HG03103 (cell line): Measurements from ENCODE around the gene IL16.

ENCODE experiments used
- ATAC-seq: cut with Tn5 transposase; IDR thresholded peaks from one replicate; pipeline ENCODE4 v1.9.1; 2021; ENCODE audit warnings: low read depth; ENCODE audit not compliant: unreplicated experiment

The IL16 gene

DNA sequence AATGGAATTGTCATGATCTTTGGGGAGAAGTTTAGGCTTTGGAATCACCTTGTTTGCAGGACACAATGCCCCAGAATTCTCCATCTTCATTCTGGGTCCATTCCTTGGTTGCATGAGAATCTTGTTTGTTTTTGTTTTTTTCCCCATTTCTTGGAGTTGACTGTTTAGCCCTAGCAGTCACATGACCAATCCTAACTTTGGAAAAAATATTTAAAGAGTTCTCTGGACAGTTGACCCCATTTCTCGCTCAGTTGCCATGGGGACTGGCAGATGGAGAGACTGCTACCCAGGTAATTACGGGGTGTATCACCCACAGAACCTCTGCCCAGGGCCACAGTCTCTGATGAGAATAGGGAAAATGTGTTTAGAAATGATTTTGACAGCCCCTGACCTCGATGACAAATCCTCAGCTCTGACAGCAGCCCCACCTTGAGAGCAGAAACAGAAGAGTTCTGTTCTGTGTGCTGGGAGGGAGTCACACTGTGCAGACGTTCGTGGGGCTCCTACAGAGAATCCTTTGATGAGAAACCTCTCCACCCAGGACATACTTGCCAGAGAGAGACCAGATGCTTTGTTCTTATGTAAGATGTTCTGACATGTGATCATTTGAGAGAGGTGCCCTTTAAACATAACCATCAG lies 57.7 kb downstream of the IL16 start:
- ATAC-seq, result no peak

DNA sequence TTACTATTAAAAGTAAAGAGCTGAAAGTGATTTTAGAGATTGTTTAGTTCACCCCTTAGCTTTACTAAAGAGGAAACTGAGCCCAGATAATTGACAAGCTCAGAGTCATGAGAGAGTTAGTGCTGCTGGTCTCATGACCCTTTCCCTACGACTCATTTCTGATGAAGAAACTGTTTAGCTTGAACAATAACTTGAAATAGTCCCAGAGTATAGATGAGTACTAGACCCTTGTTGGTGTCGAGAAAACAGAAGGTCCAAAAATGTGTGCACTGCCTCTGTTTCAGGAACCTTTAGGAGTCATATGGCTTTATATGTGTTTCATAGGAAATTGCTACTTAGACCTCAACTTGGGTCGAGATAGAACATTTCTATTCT lies 58.2 kb downstream of the IL16 start:
- ATAC-seq, result no peak

DNA sequence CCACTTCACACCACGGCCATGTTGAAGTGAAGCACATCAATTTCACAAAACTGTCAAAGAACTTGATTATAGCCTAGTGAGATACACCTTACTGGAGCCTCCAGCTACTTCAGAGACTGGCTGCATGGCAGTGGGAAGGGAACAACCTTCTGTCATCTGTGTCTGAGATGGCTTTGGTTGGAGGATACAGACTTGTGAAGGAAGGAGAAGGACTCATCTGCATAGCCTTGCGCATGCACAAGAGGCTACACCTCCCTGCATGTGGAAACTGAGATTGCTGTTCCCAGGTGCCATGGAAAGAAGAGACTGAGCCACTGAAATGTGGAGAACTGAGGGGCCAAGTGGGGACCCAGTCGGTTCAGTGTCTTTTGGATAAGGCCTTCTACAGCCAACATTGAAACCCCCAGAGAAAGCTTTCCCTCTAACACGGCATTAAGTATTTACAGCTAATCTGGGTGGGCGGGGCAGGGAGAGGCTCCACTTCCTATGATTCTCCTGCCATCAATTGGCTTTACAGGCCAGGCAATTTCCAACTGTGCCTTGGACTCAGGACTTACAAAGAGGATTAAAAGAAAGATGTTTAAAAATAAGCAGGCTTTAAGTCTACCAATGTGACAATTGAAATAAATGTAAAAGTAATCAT lies 58.8 kb downstream of the IL16 start:
- no peak for ATAC-seq

DNA sequence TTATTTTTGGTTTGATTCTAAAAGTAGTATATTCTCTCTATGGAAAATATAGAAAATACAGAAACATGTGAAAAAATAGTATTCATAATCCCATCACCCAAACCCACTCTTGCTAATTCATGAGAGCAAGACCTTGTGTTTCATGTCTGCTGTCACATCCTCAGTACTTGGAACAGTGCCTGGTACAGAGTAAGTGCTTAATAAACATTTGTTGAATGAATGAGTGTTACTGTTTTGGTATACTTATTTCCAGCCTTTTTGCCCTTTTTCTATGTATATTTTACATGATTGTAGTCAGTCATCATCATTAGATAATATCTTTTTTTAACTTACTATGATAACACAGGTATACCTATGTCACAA lies 59.3 kb downstream of the IL16 start:
- no peak for ATAC-seq

DNA sequence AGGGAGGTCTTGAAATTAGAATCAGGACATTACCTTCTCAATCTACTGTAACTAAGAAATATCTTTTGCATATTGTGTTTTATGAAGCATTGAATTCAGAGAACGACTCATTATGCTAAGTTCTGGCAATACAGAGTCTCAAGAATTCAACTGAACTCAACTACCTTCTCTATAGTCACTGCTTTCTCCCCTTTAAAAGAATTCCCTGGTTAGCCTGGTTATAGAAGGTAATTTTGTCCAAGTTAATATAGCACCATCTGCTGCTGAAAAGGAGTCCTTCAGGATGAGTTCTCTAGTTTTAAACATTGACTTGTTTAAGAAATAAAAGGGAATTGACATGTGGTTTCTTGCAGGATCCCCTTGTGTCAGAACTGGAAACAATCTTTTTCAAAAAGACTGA lies 60.2 kb downstream of the IL16 start:
- ATAC-seq, result no peak

DNA sequence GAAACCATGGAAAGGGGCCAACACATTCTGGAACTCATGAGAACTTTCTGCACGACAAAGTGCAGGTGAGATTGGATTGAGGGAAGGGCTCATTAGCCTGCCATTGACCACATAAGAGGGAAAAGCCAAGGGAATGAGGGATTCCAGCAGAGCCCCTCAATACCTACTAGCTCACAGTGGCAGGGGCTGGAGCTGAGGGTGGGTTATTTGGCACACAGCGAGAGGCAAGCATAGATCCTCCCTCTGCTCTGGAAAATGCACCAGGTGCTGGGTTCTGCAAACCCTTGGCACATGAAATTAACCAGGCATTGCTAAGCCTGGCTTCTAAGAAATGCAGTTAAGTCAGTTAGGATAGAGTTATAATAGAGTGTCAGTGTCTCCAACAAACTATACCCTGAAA lies 60.8 kb downstream of the IL16 start:
- no peak for ATAC-seq

DNA sequence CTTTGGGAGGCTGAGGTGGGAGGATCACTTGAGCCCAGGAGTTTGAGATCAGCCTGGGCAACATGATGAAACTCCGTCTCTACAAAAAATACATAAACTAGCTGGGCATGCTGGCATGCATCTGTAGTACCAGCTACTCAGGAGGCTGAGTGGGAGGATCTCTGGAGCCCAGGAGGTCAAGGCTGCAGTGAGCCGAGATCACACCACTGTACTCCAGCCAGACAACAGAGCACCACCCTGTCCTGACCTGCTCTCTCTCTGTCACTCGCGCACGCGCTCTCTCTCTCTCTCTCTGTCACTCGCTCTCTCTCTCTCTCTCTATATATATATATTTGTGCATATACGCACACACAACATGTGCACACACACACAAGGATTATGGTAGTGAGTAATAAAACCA lies 61.8 kb downstream of the IL16 start:
- ATAC-seq, result no peak

DNA sequence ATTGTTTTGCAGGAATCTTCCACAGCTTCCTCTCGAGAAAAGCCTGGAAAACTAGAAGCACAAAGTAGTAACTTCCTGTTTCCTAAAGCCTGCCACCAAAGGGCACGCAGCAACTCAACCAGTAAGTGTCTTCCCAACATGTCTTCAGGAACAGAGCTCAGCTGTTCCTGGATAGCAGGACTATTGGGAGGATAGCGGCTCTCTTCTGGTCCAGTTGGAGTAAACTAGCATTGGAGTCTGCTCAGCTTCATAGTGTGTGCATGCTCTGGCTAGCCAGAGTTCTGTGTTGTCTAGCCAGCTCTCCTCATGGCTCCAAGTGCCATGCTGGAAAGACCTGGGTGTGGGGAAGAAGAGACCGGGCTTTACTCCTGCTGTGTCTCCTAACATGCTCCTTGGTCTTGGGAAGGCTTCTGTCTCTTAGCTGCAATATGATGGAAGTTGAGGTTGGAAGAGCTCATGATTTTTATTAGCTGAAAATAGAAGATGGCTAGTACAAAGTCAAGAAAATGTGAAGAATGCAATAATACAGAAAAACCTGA lies 63.1 kb downstream of the IL16 start:
- no peak for ATAC-seq

DNA sequence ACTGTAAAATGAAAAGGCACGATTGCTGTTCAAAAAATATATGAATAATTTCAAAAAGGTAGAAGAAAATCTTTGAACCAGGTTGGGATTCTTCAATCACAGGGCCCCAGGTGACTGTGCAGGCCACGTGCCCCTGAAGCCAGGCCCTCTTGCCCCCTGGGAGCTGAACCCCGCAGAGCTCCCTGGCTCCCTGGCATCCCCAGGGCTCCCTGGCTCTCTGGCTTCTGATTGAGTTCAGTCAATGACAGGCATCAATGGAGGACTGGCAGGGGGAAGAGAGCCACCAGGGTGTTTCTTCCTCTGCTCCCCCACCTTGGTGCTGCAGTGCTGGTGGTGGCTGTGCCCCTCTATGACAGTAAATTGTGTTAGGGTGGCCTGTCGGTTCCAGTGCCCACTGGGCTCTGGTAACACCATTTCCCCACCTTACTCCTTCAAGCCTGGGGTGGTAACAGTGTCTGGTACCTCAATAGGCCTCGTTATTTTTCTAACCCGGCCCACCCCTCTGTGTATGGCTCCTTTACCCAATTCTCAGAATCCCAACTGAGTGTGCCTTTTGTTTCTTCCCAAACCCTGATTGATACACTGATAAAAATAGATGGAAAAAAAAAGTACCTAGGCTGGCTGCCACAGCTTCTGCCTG lies 64.6 kb downstream of the IL16 start:
- ATAC-seq, result no peak

DNA sequence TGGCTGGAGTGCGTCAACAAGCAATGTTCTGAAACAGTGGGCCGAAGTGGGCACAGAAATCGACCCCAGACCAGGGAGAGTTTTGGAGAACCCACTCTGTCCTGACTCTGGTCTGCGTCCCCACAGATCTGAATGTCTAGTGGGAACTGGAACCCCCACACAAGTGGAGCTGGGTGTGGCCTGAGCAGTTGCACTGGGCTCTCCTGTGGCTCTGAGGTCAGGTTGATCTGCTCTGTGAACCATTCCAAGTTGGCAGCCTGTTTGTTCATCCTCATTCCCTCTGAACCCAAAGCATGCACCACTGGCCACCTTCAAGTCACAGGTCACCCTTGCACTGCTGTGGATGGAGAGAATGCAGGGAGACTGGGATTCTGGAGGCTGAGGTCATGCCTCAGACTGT lies 66.8 kb downstream of the IL16 start:
- no peak for ATAC-seq

DNA sequence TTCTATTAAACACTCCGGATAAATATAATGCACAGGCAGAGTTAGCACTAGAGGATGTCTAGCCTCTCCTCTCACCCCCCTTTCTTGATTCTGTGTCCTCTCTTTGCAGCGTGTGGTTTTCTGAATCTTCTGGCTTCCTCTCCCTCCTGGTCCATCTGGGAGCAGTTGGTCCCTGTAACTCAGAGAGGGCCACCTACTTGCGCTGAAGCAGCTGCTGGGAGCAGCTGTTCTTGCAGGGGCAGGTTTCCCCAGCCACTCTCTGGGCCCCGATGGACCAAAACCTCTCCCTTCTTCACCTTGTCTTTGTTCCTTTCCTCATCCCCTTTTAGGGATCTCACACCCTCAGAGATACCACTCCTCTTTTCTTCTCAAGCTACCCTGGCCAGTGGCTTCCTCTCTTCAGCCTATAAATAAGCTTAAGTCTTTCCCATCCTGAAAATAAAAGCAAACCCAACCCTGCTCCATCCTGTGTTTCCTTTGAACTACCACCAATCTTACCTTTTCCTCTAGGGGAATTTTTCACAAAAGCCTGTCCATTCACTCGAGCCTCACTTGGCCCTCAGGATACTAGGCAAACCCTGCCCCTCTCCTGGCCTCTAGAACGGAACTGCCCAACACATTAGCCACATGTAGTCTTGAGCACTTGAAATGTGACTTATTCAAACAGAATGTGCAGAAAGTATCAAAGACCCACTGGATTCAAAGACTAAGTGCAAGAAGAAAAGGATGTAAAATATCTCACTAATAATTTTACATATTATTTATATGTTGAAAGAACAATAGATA lies 67.6 kb downstream of the IL16 start:
- ATAC-seq, result no peak

DNA sequence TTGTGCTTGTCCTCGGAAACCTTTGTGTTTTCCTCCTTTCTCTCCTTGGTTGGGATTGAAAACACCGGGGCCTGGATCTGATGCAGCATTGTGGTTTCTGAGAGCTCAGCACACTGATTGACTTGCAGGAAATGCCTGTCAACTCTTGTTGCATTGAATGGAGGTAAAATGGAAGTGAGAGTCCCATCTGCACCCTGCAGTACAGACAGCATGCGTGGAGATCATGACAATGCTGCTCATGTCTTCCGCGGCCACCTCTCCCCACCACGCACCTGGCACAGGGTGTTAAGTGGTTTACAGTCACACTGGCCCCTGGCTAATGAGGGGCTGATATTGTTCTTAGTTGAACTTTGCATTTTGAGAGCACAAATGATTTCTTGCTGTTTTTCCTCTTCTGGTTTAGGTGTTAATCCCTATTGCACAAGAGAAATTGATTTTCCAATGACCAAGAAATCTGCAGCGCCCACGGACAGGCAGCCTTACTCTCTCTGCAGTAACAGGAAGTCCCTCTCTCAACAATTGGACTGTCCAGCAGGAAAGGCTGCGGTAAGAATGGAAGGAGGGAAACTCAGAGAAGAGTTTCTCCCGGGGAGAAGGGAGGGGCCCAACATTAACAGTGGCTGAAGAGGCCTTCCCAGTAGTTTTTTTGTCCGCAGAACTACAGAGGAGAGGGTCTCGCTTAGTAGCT lies 68.7 kb downstream of the IL16 start:
- ATAC-seq, result no peak

DNA sequence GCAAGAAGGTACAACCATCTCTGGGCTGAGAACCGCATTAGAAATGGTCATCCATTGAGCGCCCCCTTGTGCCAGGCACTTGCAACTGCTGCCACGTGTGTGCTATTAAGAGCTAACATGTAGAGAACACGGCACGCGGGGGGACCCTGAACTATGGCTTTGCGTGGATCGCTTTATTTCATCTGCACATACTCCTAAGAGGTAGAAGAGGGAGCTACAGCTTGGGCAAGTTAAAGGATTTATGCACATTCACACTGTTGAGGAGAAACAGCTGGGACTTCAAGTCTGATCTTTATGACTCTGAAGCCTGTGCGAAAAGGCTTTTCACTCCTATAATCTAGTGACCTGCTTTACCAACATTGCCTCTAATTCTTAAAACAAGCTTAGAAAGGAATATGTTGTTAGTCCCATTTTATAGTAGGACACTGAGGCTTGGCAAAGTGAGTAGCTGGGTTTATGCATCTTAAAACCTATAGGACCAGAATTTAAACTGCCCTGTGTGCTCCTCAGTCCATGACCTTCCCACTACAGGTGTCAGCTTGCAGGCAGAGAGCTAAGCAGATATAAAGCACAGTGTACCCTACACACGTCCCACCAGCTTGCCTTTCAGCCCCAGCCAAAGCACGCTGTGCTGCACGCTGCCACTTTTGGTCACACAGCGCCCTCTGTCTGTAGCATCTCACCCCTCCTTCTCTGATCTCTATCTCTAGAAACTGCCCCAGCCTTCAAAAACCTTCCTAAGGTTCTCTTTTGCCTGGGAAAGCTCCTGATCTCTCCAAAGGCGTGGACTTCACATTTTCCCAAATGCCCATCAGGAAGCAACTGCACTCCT lies 69.5 kb downstream of the IL16 start:
- ATAC-seq, result peak; percentile 82

DNA sequence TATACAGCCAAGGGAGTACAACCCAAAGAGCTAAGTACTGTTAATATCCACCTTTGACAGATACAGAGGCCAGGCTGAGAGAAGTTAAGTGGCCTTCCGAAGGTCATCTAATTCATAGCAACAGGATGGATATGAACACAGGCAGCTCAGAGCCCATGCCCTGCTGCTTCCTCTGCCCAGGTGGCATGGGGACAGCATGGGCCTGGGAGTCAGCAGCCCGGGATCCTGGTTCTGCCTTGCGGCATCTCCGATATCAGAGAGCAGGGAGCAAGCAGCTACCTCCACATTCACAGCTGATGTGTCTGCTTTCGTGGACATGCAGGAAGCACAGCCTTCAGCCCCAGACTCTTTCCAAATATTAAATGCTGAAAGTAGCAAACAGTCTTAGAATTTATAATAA lies 71.7 kb downstream of the IL16 start:
- ATAC-seq, result no peak

DNA sequence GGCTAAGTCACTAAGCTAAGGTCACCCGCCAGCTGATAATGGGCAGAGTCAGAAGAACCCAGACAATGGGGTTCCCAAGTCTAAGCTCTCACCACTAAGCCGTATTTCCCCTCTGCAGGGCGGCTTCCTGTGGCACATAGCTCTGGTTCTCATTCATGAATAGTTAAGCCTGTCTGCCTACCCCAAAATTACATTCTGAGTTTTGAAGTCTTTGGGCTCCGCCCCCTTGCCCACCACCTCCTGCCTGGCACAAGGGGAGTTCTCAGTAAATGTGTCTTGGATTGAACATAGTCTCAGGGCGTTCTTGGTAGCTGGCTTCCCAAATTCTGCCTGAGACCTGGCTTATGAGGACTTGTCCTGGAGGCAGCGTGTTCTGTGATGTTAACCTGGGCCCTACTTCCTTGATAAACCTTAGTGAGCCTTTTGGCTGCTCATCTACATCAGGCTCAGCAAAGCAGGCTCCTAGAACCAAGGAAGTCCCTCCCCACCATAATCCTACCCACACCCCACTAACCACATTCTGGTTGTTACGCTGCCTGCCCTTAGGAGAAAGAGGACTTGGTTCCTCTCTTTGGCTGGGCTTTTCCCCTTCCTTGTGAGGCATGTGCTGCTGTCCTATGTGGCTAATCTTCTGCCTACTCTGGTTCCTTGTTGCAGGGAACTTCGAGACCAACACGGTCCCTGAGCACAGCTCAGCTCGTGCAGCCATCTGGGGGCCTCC lies 72.4 kb downstream of the IL16 start:
- ATAC-seq, result no peak

DNA sequence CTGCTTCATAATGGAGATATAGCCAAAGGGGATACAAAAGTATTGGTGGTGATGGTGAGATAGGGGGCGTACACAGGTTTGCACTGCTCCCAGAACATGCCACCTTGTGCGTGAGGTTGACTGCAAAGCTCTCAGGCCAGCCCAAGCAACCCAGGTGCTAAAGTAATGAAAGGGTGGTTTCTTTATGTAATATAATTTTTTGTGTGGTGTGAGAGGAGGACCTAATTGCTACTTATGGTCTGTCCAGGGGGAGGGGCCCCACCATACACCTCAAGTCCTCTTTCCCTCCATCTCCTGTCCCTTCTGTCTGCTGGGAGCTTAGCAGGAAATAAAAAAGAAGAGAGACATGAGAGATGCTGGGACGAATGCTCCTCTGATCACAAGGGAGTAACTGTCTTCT lies 73.5 kb downstream of the IL16 start:
- no peak for ATAC-seq

DNA sequence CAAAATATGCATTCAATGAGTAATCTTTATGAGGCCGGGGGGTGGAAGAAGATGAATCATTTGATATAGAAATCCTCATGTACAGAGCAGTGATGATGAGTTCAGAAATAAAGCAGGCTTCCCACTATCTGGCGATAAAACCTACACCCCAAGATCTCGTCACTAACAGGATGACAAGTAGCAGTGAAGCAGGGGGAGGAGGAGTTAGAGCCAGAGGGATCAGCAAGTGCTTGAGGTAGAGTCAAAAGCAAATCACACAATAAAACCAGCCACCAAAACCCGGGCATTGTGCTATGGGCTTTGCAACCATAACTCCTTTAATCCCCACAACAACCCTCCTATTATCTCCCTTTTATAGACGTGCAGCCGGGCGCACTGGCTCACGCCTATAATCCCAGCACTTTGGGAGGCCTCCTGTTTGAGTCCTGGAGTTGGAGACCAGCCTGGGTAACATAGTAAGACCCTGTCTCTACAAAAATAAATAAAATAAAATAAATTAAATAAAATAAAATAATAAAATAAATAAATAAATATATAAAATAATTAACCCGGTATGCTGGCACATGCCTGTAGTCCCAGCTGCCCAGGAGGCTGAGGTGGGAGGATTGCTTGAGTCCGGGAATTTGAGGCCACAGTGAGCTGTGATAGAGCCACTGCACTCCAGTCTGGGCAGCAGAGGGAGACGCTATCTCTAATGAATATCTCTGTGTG lies 74.3 kb downstream of the IL16 start:
- no peak for ATAC-seq

DNA sequence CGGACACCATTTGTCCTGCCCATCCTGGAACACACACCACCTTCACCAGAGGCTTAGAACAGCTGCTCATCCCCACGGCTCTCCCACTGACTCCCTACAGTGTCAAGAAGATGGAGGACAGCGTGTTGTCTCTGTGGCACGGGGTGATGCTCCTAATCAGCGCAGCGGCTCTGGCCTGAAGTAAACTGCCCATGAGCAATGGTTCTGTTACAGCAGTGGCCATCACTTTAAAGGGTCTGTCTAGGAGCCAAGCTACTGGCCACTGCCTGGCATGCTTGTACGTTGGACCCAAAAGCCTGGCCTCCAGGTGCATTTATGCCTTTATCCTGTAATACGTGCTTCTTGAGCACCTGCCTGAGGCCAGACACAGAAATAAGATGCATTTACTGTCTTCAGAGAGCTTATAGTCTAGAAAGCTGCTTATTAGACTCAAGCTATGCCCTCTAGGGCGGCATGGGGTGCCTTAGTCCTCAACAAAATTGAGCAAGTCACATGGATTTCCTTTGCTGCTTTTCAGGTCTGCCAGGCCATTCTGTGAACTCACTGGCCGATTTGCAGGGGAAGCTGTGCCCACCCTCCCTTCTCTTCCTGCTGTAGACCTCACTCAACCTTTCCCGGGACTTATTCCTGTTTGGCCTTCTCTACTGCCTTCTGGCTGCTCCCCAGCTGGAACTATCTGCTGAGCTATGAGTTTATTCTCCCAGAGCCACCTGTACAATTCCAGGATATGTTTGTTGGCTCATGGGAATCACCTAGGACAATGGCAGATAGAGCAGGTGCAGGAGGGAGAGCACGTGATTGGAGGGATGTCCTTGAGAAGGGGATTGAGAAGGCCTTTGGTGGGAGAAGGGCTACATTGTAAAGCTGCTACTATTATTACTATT lies 75.3 kb downstream of the IL16 start:
- ATAC-seq, result no peak
